H9 (cell line): Measurements from ENCODE around the gene SLC6A2. TPM values are rescaled to one million over a fixed set of nuclear protein-coding genes. Genes with fewer than 3 reads are reported as not detected.

Experiments
- DNase-seq: peaks from one replicate; pipeline ENCODE4 v3.0.0-alpha.2; 2017
- H2AFZ ChIP-seq: one replicate; pipeline ENCODE4 v1.6.1; 2013; ENCODE audit warnings: mild to moderate bottlenecking, low read length, control low read depth, moderate library complexity
- H2AK5ac ChIP-seq: 2 replicates; pipeline ENCODE4 v1.6.1; 2013; ENCODE audit warnings: low read length, control low read depth, mixed read lengths; ENCODE audit not compliant: insufficient read length
- H2BK120ac ChIP-seq: one replicate; pipeline ENCODE4 v1.6.1; 2013; ENCODE audit warnings: low read depth, mild to moderate bottlenecking, low read length, control low read depth, inconsistent platforms; ENCODE audit not compliant: poor library complexity, severe bottlenecking
- H2BK12ac ChIP-seq: 2 replicates; pipeline ENCODE4 v1.6.1; 2013; ENCODE audit warnings: low read length, control low read depth, mixed read lengths, low read depth; ENCODE audit not compliant: insufficient read length
- H2BK15ac ChIP-seq: 2 replicates; pipeline ENCODE4 v1.6.1; 2013; ENCODE audit warnings: low read depth, low read length, control low read depth
- H2BK20ac ChIP-seq: one replicate; pipeline ENCODE4 v1.6.1; 2013; ENCODE audit warnings: low read depth, mild to moderate bottlenecking, low read length, control low read depth, inconsistent platforms; ENCODE audit not compliant: poor library complexity, severe bottlenecking
- H2BK5ac ChIP-seq: 2 replicates; pipeline ENCODE4 v1.6.1; 2013; ENCODE audit warnings: low read length, control low read depth, mixed read lengths; ENCODE audit not compliant: insufficient read length
- H3K14ac ChIP-seq: 2 replicates; pipeline ENCODE4 v1.6.1; 2013; ENCODE audit warnings: low read length, control low read depth; ENCODE audit not compliant: insufficient read depth
- H3K18ac ChIP-seq: 2 replicates; pipeline ENCODE4 v1.6.1; 2013; ENCODE audit warnings: low read depth, mild to moderate bottlenecking, mixed read lengths, low read length, control low read depth; ENCODE audit not compliant: insufficient read length
- H3K23ac ChIP-seq: 2 replicates; pipeline ENCODE4 v1.6.1; 2013; ENCODE audit warnings: low read length, control low read depth, mixed read lengths, low read depth; ENCODE audit not compliant: insufficient read length
- H3K23me2 ChIP-seq: 2 replicates; pipeline ENCODE4 v1.6.1; 2013; ENCODE audit warnings: low read depth, mild to moderate bottlenecking, mixed read lengths, low read length, control low read depth; ENCODE audit not compliant: insufficient read length, poor library complexity, severe bottlenecking
- H3K27ac ChIP-seq: 2 replicates; pipeline ENCODE4 v1.5.1; 2013; ENCODE audit warnings: low read length, control low read depth, mixed read lengths, low read depth; ENCODE audit not compliant: insufficient read length
- H3K27me3 ChIP-seq: 2 replicates; pipeline ENCODE4 v1.6.1; 2013; ENCODE audit warnings: low read length, control low read depth, inconsistent platforms; ENCODE audit not compliant: insufficient read depth
- H3K4ac ChIP-seq: 2 replicates; pipeline ENCODE4 v1.6.1; 2013; ENCODE audit warnings: low read depth, mild to moderate bottlenecking, control low read depth, inconsistent platforms, low read length, moderate library complexity
- H3K4me1 ChIP-seq: 2 replicates; pipeline ENCODE4 v1.6.1; 2013; ENCODE audit warnings: low read length, control low read depth, inconsistent platforms; ENCODE audit not compliant: insufficient read depth
- H3K4me2 ChIP-seq: 2 replicates; pipeline ENCODE4 v1.6.1; 2013; ENCODE audit warnings: low read length, control low read depth, mixed read lengths; ENCODE audit not compliant: insufficient read length, insufficient read depth
- H3K56ac ChIP-seq: 2 replicates; pipeline ENCODE4 v1.6.1; 2013; ENCODE audit warnings: low read depth, mild to moderate bottlenecking, mixed read lengths, low read length, control low read depth; ENCODE audit not compliant: insufficient read length
- H3K79me1 ChIP-seq: 2 replicates; pipeline ENCODE4 v1.6.1; 2013; ENCODE audit warnings: low read depth, mild to moderate bottlenecking, moderate library complexity, low read length, control low read depth, inconsistent platforms; ENCODE audit not compliant: insufficient read depth, poor library complexity, severe bottlenecking
- H3K79me2 ChIP-seq: 2 replicates; pipeline ENCODE4 v1.6.1; 2013; ENCODE audit warnings: low read length, control low read depth, inconsistent platforms; ENCODE audit not compliant: insufficient read depth
- H3K9ac ChIP-seq: 2 replicates; pipeline ENCODE4 v1.6.1; 2013; ENCODE audit warnings: low read length, control low read depth, mixed read lengths; ENCODE audit not compliant: insufficient read length; ENCODE audit errors: extremely low read depth
- H3K9me3 ChIP-seq: one replicate; pipeline ENCODE4 v1.6.1; 2013; ENCODE audit warnings: low read depth, low read length, inconsistent platforms; ENCODE audit not compliant: control insufficient read depth
- H3T11ph ChIP-seq: one replicate; pipeline ENCODE4 v1.6.1; 2013; ENCODE audit warnings: mild to moderate bottlenecking, low read length, control low read depth, inconsistent platforms
- H4K20me1 ChIP-seq: one replicate; pipeline ENCODE4 v1.6.1; 2013; ENCODE audit not compliant: control insufficient read depth, insufficient read length, insufficient read depth
- H4K5ac ChIP-seq: 2 replicates; pipeline ENCODE4 v1.6.1; 2013; ENCODE audit warnings: low read depth, mild to moderate bottlenecking, mixed read lengths, low read length, control low read depth; ENCODE audit not compliant: insufficient read length
- H4K8ac ChIP-seq: replicated peaks from 2 replicates; pipeline ENCODE4 v1.6.1; 2013; ENCODE audit warnings: low read length, control low read depth, mixed read lengths, low read depth; ENCODE audit not compliant: insufficient read length
- H4K91ac ChIP-seq: 2 replicates; pipeline ENCODE4 v1.6.1; 2013; ENCODE audit warnings: low read depth, mild to moderate bottlenecking, moderate library complexity, mixed read lengths, low read length, control low read depth; ENCODE audit not compliant: insufficient read length
- H3K27ac Mint-ChIP-seq, 3 experiments: 2 replicates in 2 of 3; 3 replicates in 1 of 3; pipeline ENCODE4 v1.8.0; 2020 to 2021; ENCODE audit warnings: mixed read lengths in 3 of 3, mild to moderate bottlenecking in 1 of 3, moderate library complexity in 1 of 3
- H3K27me3 Mint-ChIP-seq: 2 replicates; pipeline ENCODE4 v1.8.0; 2021; ENCODE audit warnings: low read depth, mild to moderate bottlenecking, moderate library complexity, mixed read lengths
- H3K36me3 Mint-ChIP-seq, 3 experiments: 2 replicates in 2 of 3; 3 replicates in 1 of 3; pipeline ENCODE4 v1.8.0; 2020 to 2021; ENCODE audit warnings: low read depth in 3 of 3, mixed read lengths in 3 of 3; ENCODE audit not compliant: insufficient read depth in 1 of 3
- H3K4me1 Mint-ChIP-seq, 2 experiments: 2 replicates each; pipeline ENCODE4 v1.8.0; 2020; ENCODE audit warnings: mixed read lengths in 2 of 2
- H3K4me3 Mint-ChIP-seq, 2 experiments: 2 replicates in 1 of 2; 3 replicates in 1 of 2; pipeline ENCODE4 v1.8.0; 2020 to 2021; ENCODE audit warnings: mild to moderate bottlenecking in 2 of 2, mixed read lengths in 2 of 2, moderate library complexity in 1 of 2
- H3K9me3 Mint-ChIP-seq, 2 experiments: 2 replicates in 1 of 2; 3 replicates in 1 of 2; pipeline ENCODE4 v1.8.0; 2020; ENCODE audit warnings: mild to moderate bottlenecking in 2 of 2, mixed read lengths in 2 of 2, moderate library complexity in 1 of 2
- WGBS: extraction: QIAGEN DNeasy Blood & Tissue Kit; methylation state at CpG from one replicate; pipeline ENCODE4 v1.1.7; 2013; ENCODE audit warnings: missing lambda C conversion rate, low lambda C conversion rate, mixed read lengths; ENCODE audit not compliant: insufficient read length; ENCODE audit errors: extremely low coverage; 5-methylcytosine and 5-hydroxymethylcytosine counted together
- total RNA-seq: library from RNA; stranded (reverse); gene quantifications from 2 replicates; pipeline ENCODE4 v1.2.1, GENCODE V29; 2021
- TF ChIP-seq, protein P1 (sequence below): fragments of 200-600 bp; sonication (generic); conservative IDR thresholded peaks from 3 replicates; pipeline ENCODE4 v1.8.0; 2021; ENCODE audit warnings: antibody characterized with exemption, mild to moderate bottlenecking

Gene SLC6A2
- total RNA-seq, 1 experiment from 2014 or later: 0.24 TPM

DNA sequence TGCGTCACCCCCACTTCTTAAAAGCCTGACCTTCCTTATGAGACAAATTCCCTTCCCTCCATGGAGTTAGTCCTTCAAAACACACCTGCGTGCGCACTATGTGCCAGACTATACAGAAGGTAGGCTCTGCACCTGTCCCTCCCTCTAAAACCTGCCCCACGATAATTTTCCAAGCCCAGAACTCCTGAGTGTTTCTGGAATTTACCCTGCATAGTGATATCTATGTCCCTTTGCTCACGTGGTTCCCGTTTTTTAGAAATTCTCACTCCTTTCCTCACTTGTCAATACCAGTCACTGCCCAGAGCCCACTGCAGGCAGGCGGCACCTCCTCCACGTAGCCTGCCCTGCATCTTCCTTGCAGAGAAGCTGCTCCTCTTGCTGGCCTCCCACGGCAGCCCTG lies 82.2 kb downstream of the SLC6A2 start:
- H2BK20ac ChIP-seq: no peak overlapping the region
- no peak overlapping the region for H3K9ac ChIP-seq
- no peak overlapping the region for H3K4me2 ChIP-seq
- no peaks in the 10 kb centered on the region for H3K79me1 ChIP-seq
- no peak overlapping the region for H3K56ac ChIP-seq
- no peak overlapping the region for H2BK15ac ChIP-seq
- no peak overlapping the region for H3K4ac ChIP-seq
- H4K20me1 ChIP-seq: no peaks in the 10 kb centered on the region
- no peak overlapping the region for H2BK12ac ChIP-seq
- H3K14ac ChIP-seq: no peak overlapping the region
- peaks cover 32% of the 10 kb centered on the region for H3K27me3 Mint-ChIP-seq
- DNase-seq: no peak
- H2BK120ac ChIP-seq: no peak overlapping the region
- no peak overlapping the region for H3T11ph ChIP-seq
- H3K36me3 Mint-ChIP-seq: no peaks in the 10 kb centered on the region
- H3K27ac Mint-ChIP-seq: peak overlapping the region in 1 of 3 experiments; percentile 30; a peak in 1 of 7 replicates
- H3K4me3 Mint-ChIP-seq: no peak overlapping the region
- H3K79me2 ChIP-seq: no peaks in the 10 kb centered on the region
- no peak overlapping the region for H3K27ac ChIP-seq
- H3K27me3 ChIP-seq: no peaks in the 10 kb centered on the region
- no peak overlapping the region for H3K18ac ChIP-seq
- H3K23ac ChIP-seq: no peak overlapping the region
- H2AK5ac ChIP-seq: no peak overlapping the region
- H2AFZ ChIP-seq: no peak overlapping the region
- no CpG with 5 or more reads among the region's 9 CpGs for WGBS
- H3K9me3 ChIP-seq: no peaks in the 10 kb centered on the region
- no peaks in the 10 kb centered on the region for H3K4me1 ChIP-seq
- no peak overlapping the region for H4K8ac ChIP-seq
- TF ChIP-seq, protein P1, sequence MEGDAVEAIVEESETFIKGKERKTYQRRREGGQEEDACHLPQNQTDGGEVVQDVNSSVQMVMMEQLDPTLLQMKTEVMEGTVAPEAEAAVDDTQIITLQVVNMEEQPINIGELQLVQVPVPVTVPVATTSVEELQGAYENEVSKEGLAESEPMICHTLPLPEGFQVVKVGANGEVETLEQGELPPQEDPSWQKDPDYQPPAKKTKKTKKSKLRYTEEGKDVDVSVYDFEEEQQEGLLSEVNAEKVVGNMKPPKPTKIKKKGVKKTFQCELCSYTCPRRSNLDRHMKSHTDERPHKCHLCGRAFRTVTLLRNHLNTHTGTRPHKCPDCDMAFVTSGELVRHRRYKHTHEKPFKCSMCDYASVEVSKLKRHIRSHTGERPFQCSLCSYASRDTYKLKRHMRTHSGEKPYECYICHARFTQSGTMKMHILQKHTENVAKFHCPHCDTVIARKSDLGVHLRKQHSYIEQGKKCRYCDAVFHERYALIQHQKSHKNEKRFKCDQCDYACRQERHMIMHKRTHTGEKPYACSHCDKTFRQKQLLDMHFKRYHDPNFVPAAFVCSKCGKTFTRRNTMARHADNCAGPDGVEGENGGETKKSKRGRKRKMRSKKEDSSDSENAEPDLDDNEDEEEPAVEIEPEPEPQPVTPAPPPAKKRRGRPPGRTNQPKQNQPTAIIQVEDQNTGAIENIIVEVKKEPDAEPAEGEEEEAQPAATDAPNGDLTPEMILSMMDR: no peak
- no peak overlapping the region for H4K5ac ChIP-seq
- no peak overlapping the region for H4K91ac ChIP-seq
- no peaks in the 10 kb centered on the region for H3K9me3 Mint-ChIP-seq
- H3K23me2 ChIP-seq: no peaks in the 10 kb centered on the region
- H2BK5ac ChIP-seq: no peak overlapping the region
- H3K4me1 Mint-ChIP-seq: no peaks in the 10 kb centered on the region
